Heart left ventricle (tissue), 16 donors: ENCODE measurements around the gene LONP1. TPM values are rescaled to one million over a fixed set of nuclear protein-coding genes. Genes with fewer than 3 reads are reported as not detected.
A peak's percentile ranks its signal among the peaks of the same experiment; 100 is the strongest.
"Not testable (repeated sequence)": the region's sequence is repeated elsewhere in the genome, so short reads cannot be mapped to it uniquely, and the experiment has no call there.

Source experiments
- ATAC-seq, 4 donors: fragments of 200-7000 bp; cut with Tn5 transposase; one replicate each; pipeline ENCODE4 v1.9.1; 2020 to 2022; ENCODE audit warnings: moderate library complexity in 4 of 4, mild to moderate bottlenecking in 3 of 4, moderate number of reproducible peaks in 1 of 4
- DNase-seq, 5 donors: peaks; one replicate each; pipeline ENCODE4 v3.0.0-alpha.2; 2020
- H3K27ac ChIP-seq, 12 donors: fragments of 200-600 bp; sonication (generic) in 4 of 12; one replicate each; pipeline versions ENCODE4 v1.5.0 to v1.8.0; 2016 to 2022; ENCODE audit warnings: mild to moderate bottlenecking in 2 of 12
- H3K27me3 ChIP-seq, 9 donors: fragments of 200-600 bp; sonication (generic) in 2 of 9; one replicate each; pipeline versions ENCODE4 v1.5.1 to v1.8.0; 2016 to 2022; ENCODE audit warnings: mild to moderate bottlenecking in 3 of 9
- H3K36me3 ChIP-seq, 9 donors: fragments of 200-600 bp; sonication (generic) in 2 of 9; one replicate each; pipeline versions ENCODE4 v1.5.0 to v1.8.0; 2018 to 2022; ENCODE audit warnings: mild to moderate bottlenecking in 2 of 9
- H3K4me1 ChIP-seq, 12 donors: fragments of 200-600 bp; sonication (generic) in 4 of 12; one replicate each; pipeline versions ENCODE4 v1.5.0 to v1.8.0; 2016 to 2022; ENCODE audit warnings: mild to moderate bottlenecking in 3 of 12
- H3K4me3 ChIP-seq, 12 donors: fragments of 200-600 bp; sonication (generic) in 4 of 12; one replicate each; pipeline versions ENCODE4 v1.5.0 to v1.8.0; 2017 to 2022; ENCODE audit warnings: mild to moderate bottlenecking in 9 of 12, moderate library complexity in 4 of 12
- H3K9me3 ChIP-seq, 12 donors: fragments of 200-600 bp; sonication (generic) in 4 of 12; one replicate each; pipeline versions ENCODE4 v1.5.0 to v1.8.0; 2016 to 2022; ENCODE audit warnings: mild to moderate bottlenecking in 1 of 12
- CTCF ChIP-seq, 12 donors: fragments of 200-600 bp; sonication (generic) in 4 of 12; IDR thresholded peaks; one replicate each; pipeline versions ENCODE4 v1.5.0 to v1.8.0; 2018 to 2022; ENCODE audit warnings: antibody characterized with exemption in 12 of 12, mild to moderate bottlenecking in 5 of 12
- POLR2A ChIP-seq, 2 donors: fragments of 450-650 bp; IDR thresholded peaks; one replicate each; pipeline ENCODE4 v1.6.1; 2017; ENCODE audit warnings: antibody characterized with exemption in 2 of 2, mild to moderate bottlenecking in 2 of 2, moderate library complexity in 2 of 2
- WGBS, 4 donors: extraction: QIAGEN DNeasy Blood & Tissue Kit in 2 of 4; methylation state at CpG; one replicate each; pipeline versions ENCODE4 v1.1.5 to v1.1.7; 2013 to 2018; 5-methylcytosine and 5-hydroxymethylcytosine counted together
- intact Hi-C, 10 donors: fragments of 100-400 bp; cut with DNase I; formaldehyde crosslinking; loops; one replicate each; pipeline versions ENCODE4 v1.11.1 to v1.14.2; 2022
- polyA plus RNA-seq, 2 donors: library from polyadenylated mRNA; stranded (reverse); fragments of 200-250 nt; gene quantifications; one replicate each; pipeline ENCODE4 v1.2.3, GENCODE V29; 2013
- total RNA-seq, 9 donors: library from RNA; depleted of rRNA in 2 of 9; stranded (reverse); fragments of >200 nt in 2 of 9; fragmentation: NEBNext Ultra II Directional in 3 of 9; extraction: Animal tissue kit (Norgen Biotek cat#: 25700) in 3 of 9; gene quantifications; one replicate each; pipeline versions ENCODE4 v1.1.0 to v1.2.4, GENCODE V29; 2016 to 2023
- donor health status: ischemic (EF 13 %, LVEDD 7.1; RV severe dilation, severe dysfunction).
- donor health status: healthy with polysubstance abuse.
- donor health status: DM: no; HTN: yes; CAD: no.
- donor health status: DM: no; HTN: no; CAD: no.
- donor health status: ischemic (EF 25% LVEDD 6.9; RV normal size, moderate dysfunction).
- donor health status: ischemic (EF 25% LVEDD 5.7; RV mildly dilated, moderate dysfunction).
- donor health status: healthy.
- donor health status: DM: yes; HTN: yes; CAD: no.
- donor health status: ischemic (EF 35%, LVEDD 5.7; RV mildly dilated, moderate dysfunction).
- donor health status: nonischemic (EF 11% LVEDD 7.7; RV severe dilation, severe dysfunction).
- donor health status: DM: yes; HTN: yes; CAD: no.
- donor health status: PGD.
- donor health status: ischemic (EF 29% LVEDD 5.4; RV normal size, mild dysfunction).
- donor health status: nonischemic (EF 23%, LVEDD 6.1; RV moderate dilation, normal function).

The LONP1 gene
- total and polyA plus RNA-seq, 11 donors = 61.2 to 123 (median 94.6) TPM

GRCh38 chr19:5703819-5704818 is 15.8 kb downstream of the LONP1 start:
- no peak overlapping the region for H3K27ac ChIP-seq
- no peak for TF ChIP-seq CTCF (IDR thresholded peaks at IDR 0.05)
- TF ChIP-seq POLR2A (IDR thresholded peaks at IDR 0.05) = no peak
- ATAC-seq = peak in 2 of 4 donors; percentile 7 to 11
- H3K9me3 ChIP-seq = no peaks in the 10 kb centered on the region
- no peaks in the 10 kb centered on the region for H3K4me1 ChIP-seq
- no peak for DNase-seq
- no peaks in the 10 kb centered on the region for H3K27me3 ChIP-seq
- no peak overlapping the region for H3K4me3 ChIP-seq
- WGBS, 4 donors = 94 to 97% (median 96%) methylated on average over 32 to 40 of the region's 40 CpGs
- peaks cover 6 to 88% (median 81%) of the 10 kb centered on the region in 9 donors for H3K36me3 ChIP-seq
- intact Hi-C loops = no loop called here

- H3K27me3 ChIP-seq, ATAC-seq: not testable (repeated sequence)
Measured at GRCh38 chr19:5702053-5702410, 17.9 kb downstream of the LONP1 start.

GRCh38 chr19:5700455-5701092 is 19.4 kb downstream of the LONP1 start:
- TF ChIP-seq CTCF (IDR thresholded peaks at IDR 0.05) = no peak
- TF ChIP-seq POLR2A (IDR thresholded peaks at IDR 0.05) = no peak
- Histone ChIP-seq H3K4me1 (no peaks in the 10 kb centered on the region), H3K27me3 (no peaks in the 10 kb centered on the region), H3K36me3 (peaks cover 6 to 84% (median 74%) of the 10 kb centered on the region in 9 donors), H3K27ac (no peak overlapping the region), H3K4me3 (no peak overlapping the region), H3K9me3 (no peaks in the 10 kb centered on the region)
- intact Hi-C loops = no loop called here
- DNase-seq (no peak), ATAC-seq (no peak)
- 94 to 96% (median 95%) methylated on average over 15 to 22 of the region's 22 CpGs for WGBS, 4 donors

More at GRCh38 chr19:5702053-5702410, 17.9 kb downstream of the LONP1 start:
- DNase-seq, H3K9me3 ChIP-seq, intact Hi-C loops, H3K4me1 ChIP-seq, H3K4me3 ChIP-seq, H3K27ac ChIP-seq: not testable (repeated sequence)
- H3K36me3 ChIP-seq = peaks cover 6 to 84% (median 74%) of the 10 kb centered on the region in 9 donors
- 90 to 100% (median 94%) methylated on average over 3 to 19 of the region's 28 CpGs for WGBS, 4 donors

- no peak overlapping the region for H3K27ac ChIP-seq
- intact Hi-C loops = no loop called here
- no peak overlapping the region for H3K4me3 ChIP-seq
- TF ChIP-seq POLR2A (IDR thresholded peaks at IDR 0.05) = no peak
- no peak for TF ChIP-seq CTCF (IDR thresholded peaks at IDR 0.05)
- DNase-seq = no peak
- H3K9me3 ChIP-seq = no peaks in the 10 kb centered on the region
- 90 to 94% (median 92%) methylated on average over 33 to 38 of the region's 38 CpGs for WGBS, 4 donors
- H3K36me3 ChIP-seq = peaks cover under 1 to 84% (median 74%) of the 10 kb centered on the region in 9 donors
- ATAC-seq = peak in 2 of 4 donors; percentile 2 to 7
- peaks cover 0 to 1% (median 0%) of the 10 kb centered on the region in 12 donors for H3K4me1 ChIP-seq
- H3K27me3 ChIP-seq = no peaks in the 10 kb centered on the region
Measured at GRCh38 chr19:5698635-5699422, 21.1 kb downstream of the LONP1 start.
